Measurements from ENCODE around the gene LMNB1.

DNA sequence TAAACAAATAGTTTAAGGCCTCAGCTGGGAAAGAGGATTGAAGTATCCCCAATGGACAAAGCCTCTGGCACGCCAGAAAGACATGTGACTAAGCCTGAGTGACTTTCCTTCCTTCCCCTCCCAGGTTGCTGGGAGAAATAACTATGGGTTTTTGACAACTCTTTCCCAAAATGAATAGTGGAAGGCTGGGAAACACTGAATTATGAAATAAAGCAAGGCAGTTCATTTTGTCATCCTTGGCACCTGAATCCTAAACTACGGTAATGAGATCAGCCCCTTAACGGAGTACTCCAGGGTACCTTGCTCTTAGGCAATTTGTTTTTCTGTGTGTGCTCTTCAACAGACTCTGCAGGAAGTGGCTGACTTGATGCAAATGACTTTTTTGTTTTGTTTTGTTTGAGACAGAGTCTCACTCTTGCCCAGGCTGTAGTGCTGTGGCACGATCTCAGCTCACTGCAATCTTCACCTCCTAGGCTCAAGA lies 75.2 kb downstream of the LMNB1 start:
- TF ChIP-seq CTCF (optimal IDR thresholded peaks at IDR 0.05 in 1 of 3, IDR thresholded peaks at IDR 0.05 in 1 of 3, conservative IDR thresholded peaks at IDR 0.05 in 1 of 3; ENCODE audit: extremely low read depth in 1 of 3, insufficient read depth in 2 of 3, low read length in 3 of 3): no peak
- TF ChIP-seq EZH2 (IDR thresholded peaks at IDR 0.05; ENCODE audit: low read length): no peak

Measured in keratinocyte (primary cell).